NCI-H2196 (cell line): Measurements from ENCODE around the gene ASCC2.
"Not testable (repeated sequence)": the region's sequence is repeated elsewhere in the genome, so short reads cannot be mapped to it uniquely, and the experiment has no call there.

Experiments used
- DNase-seq: peaks from one replicate; lab custom pipeline; 2025; ENCODE audit not compliant: unreplicated experiment; lab: John Stamatoyannopoulos, UW

ASCC2 gene

DNA sequence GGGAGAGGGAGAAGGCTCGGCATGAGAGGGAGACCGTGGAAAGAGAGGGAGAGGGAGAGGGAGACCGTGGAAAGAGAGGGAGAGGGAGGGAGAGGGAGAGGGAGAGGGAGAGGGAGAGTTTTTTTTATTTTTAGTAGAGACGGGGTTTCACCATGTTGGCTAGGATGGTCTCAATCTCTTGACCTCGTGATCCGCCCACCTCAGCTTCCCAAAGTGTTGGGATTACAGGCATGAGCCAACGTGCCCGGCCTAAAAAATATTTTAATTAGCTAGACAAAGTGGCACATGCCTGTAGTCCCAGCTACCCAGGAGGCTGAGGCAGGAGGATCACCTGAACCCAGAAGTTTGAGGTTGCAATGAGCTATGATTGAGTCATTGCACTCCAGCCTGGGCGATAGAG, 21.0 kb upstream of the ASCC2 start:
- DNase-seq = not testable (repeated sequence)

DNA sequence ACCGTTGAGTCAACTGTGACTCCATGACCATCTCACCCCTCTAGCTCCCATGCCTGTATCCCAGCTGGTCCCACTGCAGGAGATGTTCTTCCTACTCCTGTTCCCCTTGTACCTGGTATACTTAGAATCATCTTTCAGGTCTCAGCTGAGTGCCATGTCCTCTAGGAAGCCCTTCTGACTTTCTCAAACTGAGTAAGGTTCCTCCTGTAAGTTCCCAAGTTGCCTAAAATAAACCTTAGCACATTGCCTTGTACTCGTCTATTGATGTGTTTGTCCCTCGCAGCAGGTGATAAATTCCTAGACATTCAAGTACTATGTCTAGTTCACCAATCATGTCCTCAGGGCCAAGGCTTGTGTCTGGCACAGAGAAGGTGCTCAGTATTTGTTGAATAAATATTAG, 18.4 kb upstream of the ASCC2 start:
- DNase-seq = no peak

DNA sequence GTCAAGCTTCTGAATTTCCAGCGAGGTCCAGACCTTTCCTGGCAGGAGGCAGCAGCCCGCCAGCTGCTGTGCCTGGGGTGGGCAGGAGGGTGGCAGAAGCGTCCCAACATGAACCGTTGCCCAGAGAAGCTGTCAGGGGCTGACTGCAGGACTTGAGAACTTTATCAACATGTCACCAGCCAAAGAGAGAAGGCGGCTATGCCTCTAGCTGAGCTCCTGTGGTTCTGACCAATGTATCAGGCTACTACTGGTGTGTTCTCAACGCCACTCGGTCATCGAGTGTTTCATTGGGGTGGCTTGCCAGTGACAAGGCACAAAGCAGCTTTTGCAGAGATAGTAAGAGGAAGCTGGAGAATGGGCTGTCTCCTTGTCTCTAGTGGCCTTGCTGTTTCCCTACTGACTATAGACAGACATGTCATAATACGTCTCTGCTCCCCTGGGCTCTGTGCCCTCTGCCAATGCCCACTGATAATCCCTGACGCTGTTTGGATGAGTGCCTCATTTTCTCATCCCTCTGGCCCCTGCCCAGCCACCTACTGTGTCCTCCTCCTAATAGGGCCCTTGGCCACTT, 17.6 kb upstream of the ASCC2 start:
- DNase-seq = no peak

DNA sequence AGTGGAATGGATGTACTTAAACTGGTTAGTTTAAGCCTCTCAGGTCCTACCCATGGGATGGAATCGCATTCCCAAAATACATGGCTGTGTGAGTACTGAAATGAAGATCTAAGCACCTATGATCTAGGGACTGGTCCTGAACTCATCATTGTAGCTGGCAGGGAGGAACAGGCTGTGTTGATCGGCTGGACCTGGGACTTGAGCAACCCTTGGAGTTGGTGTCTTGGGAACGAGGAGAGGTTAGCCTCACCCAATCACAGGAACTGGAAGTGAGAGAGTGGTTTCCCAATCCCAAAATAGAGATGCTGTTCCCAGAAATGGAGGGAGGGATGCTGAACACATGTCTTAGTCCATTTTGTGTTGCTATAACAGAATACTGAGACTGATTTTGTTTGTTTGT, 16.4 kb upstream of the ASCC2 start:
- DNase-seq = no peak

DNA sequence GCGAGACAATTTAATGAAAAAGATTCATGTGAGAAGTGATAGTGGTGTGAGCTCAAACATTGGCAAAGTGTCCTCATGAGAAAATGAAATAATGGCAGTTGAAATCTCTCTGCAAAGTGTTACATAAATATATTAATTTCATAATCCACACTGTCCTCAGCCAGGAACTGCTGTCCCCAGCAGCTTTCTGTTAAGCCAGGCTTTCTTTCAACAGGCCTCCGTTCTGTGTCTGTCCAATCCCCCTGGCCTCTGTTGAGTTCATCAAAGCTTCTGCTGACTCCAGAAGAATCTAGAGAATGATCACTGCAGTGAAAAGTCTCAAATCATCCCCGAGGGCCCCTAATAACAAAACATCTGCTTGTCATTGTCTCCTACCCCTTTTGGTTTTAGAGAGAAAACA, 10.0 kb upstream of the ASCC2 start:
- DNase-seq = no peak

DNA sequence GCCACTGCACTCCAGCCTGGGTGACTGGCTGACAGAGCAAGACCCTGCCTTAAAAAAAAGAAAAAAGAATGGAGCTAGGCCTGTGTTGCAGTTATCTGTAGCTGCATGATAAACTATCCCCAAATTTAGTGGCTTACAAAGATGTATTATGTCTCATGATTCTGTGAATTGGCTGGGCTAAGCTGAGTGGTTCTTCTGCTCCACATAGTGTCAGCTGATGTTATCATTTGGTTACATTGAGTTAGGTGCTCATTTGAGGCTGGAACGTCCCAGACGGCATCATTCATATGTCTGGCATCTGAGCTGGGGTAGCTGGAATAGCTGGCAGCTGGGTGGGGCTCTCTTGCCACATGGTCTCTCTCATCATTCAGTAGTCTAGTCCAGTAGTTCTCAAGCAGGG, 8.2 kb upstream of the ASCC2 start:
- DNase-seq = no peak

DNA sequence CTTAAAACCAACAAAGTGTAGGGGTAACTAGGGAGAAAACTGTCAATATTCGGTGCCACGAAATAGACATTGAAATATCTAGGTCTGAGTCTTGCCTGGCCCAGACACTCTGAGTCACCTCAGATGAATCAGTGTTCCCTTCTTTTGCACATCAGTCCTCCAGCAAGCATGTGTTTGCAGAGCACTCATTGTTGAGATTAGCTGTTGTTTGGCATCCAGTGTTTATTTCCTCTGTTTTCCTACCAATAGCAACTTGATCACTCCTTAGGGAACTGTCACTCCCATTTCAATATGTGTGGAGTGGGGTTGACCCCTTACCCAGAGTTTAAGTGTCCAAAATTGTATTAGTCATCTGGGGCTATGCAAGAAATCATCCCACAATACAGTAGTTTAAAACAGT, 4.7 kb upstream of the ASCC2 start:
- DNase-seq = no peak

DNA sequence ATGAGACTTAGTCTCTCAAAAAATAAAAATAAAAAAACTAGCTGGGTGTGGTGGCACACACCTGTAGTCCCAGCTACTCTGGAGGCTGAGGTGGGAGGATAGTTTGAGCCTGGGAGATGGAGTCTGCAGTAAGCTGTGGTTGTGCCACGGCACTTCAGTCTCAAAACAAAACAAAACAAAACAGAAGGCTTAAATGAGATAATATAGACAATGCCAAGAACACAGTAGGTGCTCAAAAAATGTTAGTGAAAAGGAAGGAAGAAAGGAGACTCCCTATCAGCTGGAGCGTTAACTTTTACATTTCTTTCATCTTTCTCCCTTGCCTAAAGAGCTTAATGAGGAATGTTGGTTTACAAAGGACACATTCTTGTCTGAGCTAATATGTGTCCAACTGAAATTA, 4.1 kb upstream of the ASCC2 start:
- no peak for DNase-seq

DNA sequence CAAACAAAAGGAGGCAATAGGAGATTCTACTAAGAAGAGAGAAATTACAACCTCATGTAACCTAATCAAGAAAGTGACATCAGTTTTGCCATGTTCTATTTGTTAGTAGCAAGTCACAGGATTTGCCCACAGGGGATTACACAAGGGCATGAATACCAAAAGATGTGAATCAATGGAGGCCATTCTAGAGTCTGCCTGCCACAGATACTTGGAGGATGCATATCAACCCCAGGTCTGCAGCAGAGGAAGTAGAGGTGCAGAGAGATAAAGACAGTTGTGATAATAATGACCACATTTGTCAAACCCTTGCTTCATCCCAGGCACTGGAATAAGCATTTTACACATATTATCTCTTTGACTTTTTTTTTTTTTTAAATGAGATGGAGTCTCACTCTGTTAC, 2.4 kb upstream of the ASCC2 start:
- no peak for DNase-seq

DNA sequence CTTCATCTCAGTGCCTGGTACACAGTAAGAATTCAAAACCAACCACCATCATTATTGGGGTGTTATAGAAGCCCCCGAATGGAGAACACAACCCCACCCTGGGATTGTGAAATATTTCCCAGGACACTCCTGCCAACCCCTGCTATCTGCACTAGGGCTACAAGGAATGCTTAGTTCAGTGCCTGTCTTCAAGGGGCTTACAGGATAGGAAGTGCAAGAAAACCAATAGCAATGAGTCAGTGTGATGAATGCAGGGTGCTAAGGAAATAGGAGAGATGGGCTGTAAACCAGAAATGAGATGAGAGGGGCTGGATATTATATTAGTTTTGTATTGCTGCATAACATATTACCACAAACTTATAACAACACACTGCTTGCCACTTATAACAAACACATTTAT, 965 bp upstream of the ASCC2 start:
- no peak for DNase-seq

DNA sequence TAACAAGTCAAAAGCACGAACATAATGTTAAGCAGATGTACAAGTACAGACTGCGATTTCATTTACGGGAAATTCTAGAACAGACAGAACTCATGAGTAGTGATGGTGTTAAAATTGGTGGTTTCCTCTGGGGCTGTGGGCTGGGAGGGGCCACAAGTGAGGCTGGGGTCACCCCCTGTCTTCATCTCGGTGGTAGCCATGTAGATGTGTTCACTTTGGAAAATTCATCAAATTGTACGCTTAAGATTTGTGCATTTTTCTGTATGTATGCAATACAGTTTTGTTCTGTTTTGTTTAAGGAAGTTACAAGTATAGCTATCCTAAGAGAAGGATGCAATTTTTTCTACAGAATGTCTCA, 504 bp upstream of the ASCC2 start:
- DNase-seq = no peak

DNA sequence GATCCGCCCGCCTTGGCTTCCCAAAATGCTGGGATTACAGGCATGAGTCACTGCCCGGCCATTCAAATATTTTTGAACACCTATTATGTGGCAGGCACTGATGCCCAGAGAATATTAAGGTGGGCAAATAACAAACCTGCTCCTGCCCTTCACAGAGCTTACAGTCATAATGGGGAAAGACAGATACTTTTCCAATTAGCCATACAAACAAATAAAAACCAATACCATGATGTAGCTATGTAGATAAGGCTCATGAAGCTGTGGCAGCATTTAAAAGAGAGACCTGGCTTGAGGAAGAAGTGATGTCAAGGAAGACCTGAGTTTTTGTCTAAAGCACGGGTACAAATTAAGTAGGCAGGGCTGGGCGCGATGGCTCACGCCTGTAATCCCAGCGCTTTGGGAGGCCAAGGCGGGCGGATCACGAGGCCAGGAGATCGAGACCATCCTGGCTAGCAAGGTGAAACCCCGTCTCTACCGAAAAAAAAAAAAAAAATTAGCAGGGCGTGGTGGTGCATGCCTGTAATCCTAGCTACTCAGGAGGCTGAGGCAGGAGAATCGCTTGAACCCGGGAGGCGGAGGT, 1.2 kb downstream of the ASCC2 start:
- not testable (repeated sequence) for DNase-seq

DNA sequence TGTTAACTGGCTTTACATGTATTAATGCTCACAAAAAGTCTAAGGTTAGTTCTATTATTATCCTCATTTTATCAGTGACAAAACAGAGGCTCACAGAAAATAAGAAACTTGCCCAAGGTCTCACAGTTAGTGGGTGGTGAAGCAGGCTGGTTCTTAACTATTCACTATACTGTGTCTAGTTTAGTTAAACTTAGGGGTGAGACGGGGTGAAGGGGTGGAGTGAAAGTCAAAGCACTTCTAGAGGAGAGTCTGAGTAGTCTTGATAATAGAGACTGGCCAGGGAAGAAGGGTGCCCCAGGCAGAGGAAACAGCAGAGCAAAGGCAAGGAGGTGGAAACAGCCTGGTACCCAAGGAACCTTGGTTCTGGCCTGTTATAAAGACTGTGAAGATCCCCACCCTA, 4.0 kb downstream of the ASCC2 start:
- no peak for DNase-seq

DNA sequence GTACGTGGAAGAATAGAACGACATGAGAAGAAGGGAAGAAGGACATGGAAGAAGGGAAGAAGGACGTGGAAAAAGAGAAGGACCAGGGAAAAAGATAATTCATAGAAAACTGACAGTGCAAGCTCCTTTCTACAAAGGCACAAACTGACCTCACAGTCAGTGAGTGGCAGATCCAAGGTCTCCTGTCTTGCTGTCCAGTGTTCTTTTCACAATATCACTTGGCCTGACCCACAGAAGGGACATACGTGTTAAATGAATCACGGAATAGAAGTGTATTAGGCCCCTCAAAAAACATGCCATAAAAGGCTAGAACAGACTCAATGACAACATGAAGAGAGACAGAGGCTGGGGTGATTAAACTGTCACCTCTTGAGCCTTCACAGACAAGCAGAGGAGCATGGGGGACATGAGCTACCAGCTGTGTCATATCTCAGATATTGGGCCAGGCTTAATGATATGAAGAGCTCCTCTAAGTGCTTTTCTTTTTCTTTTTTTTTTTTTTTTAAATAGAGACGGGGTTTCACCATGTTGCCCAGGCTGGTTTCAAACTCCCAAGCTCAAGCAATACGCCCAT, 4.6 kb downstream of the ASCC2 start:
- DNase-seq = no peak

DNA sequence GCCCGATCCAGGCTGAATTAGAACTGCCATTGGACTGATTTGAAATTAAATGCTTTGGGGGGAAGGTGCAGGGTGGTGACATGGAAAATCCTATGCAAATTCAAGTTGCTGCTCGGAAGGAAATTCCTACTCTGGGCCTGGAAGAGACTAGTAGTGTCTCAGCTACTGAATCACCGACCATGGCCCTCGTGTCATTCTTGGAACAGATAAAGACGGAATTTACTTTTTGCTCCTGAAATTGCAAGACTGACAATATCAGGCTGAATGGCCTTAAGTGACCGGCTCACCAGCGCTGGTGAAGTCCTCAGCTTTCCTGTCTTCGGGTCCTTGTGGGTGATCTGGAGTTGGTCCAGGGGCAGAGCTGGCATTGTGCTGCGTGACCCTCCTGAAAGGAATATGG, 6.1 kb downstream of the ASCC2 start:
- DNase-seq = no peak

DNA sequence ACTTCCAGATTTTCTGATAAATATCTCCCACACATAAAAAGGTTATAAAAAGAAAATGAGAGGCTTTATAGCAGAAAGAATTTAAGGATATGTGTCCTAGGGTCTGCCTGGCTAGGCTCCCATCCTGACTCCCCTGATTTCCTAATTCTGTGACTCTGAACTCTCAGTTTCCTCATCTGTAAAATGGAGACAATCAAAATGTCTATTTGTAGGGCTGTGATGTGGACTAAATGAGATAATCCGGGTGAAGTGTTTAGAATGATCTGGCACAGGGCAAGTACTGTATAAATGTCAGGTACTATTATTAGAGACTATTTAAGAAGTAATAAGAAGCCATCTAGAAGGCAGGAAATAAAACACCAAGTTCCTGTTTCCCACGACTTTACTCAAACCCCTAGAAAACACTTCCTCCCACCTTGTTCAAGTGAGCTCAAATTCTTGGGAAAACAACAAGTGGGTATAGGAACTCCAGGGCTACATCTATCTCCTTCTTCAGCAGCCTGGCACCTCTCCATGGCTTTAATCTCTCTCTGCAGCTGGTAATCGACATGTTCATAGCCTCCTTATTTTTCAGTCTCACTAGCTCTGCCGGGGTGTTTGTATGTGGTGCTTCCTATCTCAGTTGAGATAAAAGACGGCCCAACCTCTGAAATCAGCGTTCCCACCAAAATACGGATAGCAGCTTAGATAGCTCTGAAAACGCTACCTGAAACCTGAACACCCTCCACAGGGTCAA, 6.7 kb downstream of the ASCC2 start:
- no peak for DNase-seq

DNA sequence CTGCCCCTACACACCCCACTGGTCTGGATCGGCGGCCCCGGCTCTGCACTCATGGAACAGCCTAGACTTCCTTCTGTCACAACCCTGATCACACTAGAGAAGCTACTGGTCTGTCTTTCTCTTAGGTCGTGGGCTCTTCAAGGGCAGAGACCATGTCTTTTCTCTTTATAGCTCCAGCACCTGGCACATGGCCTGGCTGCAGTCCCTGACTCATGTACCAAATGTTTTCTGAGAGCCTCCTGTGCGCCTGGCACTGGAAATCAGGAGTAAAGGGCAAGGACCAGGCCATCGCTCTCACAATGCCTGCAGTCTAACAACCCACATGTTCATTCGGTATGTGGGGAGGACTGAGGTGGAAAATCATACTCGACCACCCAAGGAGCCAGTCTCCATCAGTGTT, 7.5 kb downstream of the ASCC2 start:
- no peak for DNase-seq

DNA sequence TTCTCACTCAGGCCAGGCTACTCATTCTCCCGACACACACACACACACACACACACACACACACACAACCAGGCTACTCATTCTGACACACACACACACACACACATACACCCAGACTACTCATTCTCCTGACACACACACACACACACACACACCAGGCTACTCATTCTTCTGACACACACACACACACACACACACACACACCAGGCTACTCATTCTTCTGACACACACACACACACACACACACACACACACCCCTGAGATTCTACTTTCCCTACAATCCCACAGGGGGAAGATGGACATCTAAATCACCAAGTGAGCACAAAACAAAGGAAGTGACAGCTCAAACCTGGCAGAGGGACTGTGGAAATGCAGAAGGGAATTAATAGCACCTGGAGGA, 10.3 kb downstream of the ASCC2 start:
- not testable (repeated sequence) for DNase-seq

DNA sequence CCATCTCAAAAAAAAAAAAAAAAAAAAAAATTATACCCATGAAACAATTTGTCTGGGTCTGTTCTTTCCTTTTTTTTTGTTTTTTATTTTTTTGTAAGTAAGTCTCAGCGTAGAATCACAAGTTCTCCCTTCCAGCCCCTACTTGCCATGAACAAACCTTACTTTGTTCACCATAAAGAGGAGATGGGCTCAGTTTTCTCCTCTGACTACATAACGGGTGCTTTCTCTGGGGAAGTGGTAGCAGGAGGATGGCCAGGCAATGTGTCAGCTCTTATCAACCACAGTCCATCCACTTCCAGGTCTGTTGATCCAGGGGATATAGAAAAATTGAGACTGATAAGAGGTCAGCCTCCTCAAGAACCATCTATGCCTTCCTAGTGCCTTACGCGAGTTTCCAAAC, 11.0 kb downstream of the ASCC2 start:
- DNase-seq = no peak

DNA sequence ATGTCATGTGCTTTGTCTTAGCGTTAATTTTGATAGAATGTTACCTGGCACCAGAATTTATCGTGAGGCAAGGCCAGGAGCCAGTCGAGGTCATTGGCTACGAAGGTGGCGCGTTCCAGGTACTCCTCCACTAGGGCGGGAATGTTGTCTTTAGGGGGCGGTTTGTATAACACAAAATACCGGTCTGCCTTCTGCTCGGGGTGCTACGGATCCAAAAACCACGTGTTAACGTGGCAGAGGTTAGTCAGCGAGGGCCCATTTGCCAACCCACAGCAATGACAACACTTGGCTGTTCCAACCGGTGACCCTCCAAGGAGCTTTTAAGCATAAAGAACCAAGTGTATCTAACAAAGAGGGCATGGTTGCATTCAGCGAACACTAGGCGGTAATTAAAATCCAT, 12.5 kb downstream of the ASCC2 start:
- no peak for DNase-seq

DNA sequence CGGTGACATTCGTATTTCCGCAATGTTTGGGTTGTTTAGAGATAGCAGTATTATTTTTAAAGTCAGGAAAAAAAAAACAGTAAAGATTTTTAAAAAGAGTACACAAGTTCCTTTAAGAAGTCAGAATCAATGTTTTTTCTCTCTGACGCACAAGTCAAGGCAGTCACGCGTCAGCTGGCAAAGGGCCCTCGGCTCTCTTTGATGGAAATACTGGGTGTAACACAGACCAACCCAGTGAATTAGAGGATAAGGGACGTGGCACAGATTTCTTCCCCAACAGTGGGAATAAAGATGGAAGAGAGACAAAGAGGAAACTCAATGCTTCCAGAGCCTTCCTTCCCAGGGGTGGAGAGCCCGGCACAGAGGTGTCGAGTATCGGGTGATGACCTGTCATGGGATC, 13.4 kb downstream of the ASCC2 start:
- no peak for DNase-seq

DNA sequence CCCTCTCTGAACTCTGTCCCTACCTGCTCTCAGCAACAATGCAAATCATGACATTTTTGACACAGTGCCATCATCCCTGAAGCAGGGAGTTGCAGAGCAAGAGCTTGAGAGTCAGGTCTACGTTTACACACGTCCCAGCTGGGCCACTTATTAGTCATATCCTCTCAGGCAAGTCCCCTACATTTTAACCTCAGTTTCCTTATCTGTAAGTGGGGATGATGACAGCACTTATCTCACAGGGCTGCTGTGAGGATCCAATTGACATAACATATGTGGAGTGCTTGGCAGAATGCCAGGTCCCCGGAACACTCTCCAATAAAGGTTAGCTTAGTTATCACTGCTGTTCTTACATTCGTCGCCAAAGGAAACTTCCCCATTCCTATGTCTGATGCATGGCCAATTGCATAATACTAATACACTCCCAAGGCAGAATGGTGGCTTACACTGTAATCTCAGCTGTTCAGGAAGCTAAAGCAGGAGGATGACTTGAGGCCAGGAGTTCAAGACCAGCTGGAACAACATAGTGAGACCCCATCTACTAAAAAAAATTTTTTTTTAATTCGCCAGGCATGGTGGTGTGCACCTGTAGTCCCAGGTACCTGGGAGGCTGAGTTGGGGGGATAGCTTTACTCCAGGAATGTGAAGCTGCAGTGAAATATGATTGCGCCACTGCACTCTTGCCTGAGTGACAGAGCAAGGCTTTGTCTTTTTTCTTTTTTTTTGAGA, 16.6 kb downstream of the ASCC2 start:
- DNase-seq = peak; percentile 83
